ENCODE measurements around the gene EDC3.
"Not testable (repeated sequence)": the region's sequence is repeated elsewhere in the genome, so short reads cannot be mapped to it uniquely, and the experiment has no call there.

GRCh38 chr15:74597146-74597705 is 98.6 kb downstream of the EDC3 start:
- not testable (repeated sequence) for TF ChIP-seq CTCF, POLR2A (IDR thresholded peaks at IDR 0.05)
